GM21723 (cell line): ENCODE results near the gene MAOB.

Experiments
- ATAC-seq: cut with Tn5 transposase; IDR thresholded peaks from one replicate; pipeline ENCODE4 v1.9.1; 2021; ENCODE audit warnings: mild to moderate bottlenecking, moderate library complexity; ENCODE audit not compliant: unreplicated experiment

Gene MAOB

GRCh38 chrX:43861750-43862149 lies 20.5 kb downstream of the MAOB start:
- no peak for ATAC-seq

GRCh38 chrX:43860646-43861370 lies 21.4 kb downstream of the MAOB start:
- ATAC-seq, result no peak

- no peak for ATAC-seq
These were observed 28.9 kb downstream of the MAOB start for GRCh38 chrX:43853225-43853828.

GRCh38 chrX:43850629-43851028 lies 31.6 kb downstream of the MAOB start:
- no peak for ATAC-seq

- no peak for ATAC-seq
These were observed 33.1 kb downstream of the MAOB start for GRCh38 chrX:43849173-43849572.

GRCh38 chrX:43847352-43847751 lies 34.9 kb downstream of the MAOB start:
- no peak for ATAC-seq

- no peak for ATAC-seq
These were observed 35.7 kb downstream of the MAOB start for GRCh38 chrX:43846558-43846957.

- ATAC-seq, result no peak
These were observed 36.5 kb downstream of the MAOB start for GRCh38 chrX:43845776-43846175.

- no peak for ATAC-seq
These were observed 42.0 kb downstream of the MAOB start for GRCh38 chrX:43840265-43840664.

GRCh38 chrX:43836435-43837184 lies 45.6 kb downstream of the MAOB start:
- no peak for ATAC-seq

GRCh38 chrX:43835559-43835958 lies 46.7 kb downstream of the MAOB start:
- no peak for ATAC-seq

- ATAC-seq, result no peak
These were observed 54.5 kb downstream of the MAOB start for GRCh38 chrX:43827791-43828190.

- ATAC-seq, result no peak
These were observed 60.2 kb downstream of the MAOB start for GRCh38 chrX:43822014-43822413.

GRCh38 chrX:43817444-43817843 lies 64.8 kb downstream of the MAOB start:
- no peak for ATAC-seq

GRCh38 chrX:43815209-43815608 lies 67.0 kb downstream of the MAOB start:
- ATAC-seq, result no peak

- no peak for ATAC-seq
These were observed 68.4 kb downstream of the MAOB start for GRCh38 chrX:43813898-43814297.

GRCh38 chrX:43813319-43813718 lies 68.9 kb downstream of the MAOB start:
- no peak for ATAC-seq

GRCh38 chrX:43809463-43809862 lies 72.8 kb downstream of the MAOB start:
- ATAC-seq, result no peak

- no peak for ATAC-seq
These were observed 74.0 kb downstream of the MAOB start for GRCh38 chrX:43808231-43808630.

- no peak for ATAC-seq
These were observed 76.7 kb downstream of the MAOB start for GRCh38 chrX:43805579-43805978.

- no peak for ATAC-seq
These were observed 78.2 kb downstream of the MAOB start for GRCh38 chrX:43804021-43804420.
